Neuron (in vitro differentiated cells): ENCODE data around the gene ERC1.
"Not testable (repeated sequence)": the region's sequence is repeated elsewhere in the genome, so short reads cannot be mapped to it uniquely, and the experiment has no call there.

ENCODE experiments used
- H2AFZ ChIP-seq: one replicate; pipeline ENCODE4 v1.6.1; 2013; ENCODE audit warnings: low read depth, mild to moderate bottlenecking, inconsistent platforms, low read length, moderate library complexity
- H3K27me3 ChIP-seq: one replicate; pipeline ENCODE4 v1.6.1; 2013; ENCODE audit warnings: low read length; ENCODE audit not compliant: insufficient read depth
- H3K36me3 ChIP-seq: one replicate; pipeline ENCODE4 v1.6.1; 2013; ENCODE audit warnings: low read length; ENCODE audit not compliant: insufficient read depth
- H3K4me1 ChIP-seq: one replicate; pipeline ENCODE4 v1.6.1; 2013; ENCODE audit warnings: low read length; ENCODE audit not compliant: insufficient read depth
- H3K4me3 ChIP-seq: 2 replicates; pipeline ENCODE4 v1.5.1; 2013; ENCODE audit warnings: mild to moderate bottlenecking, low read length, moderate library complexity
- H3K9me3 ChIP-seq: one replicate; pipeline ENCODE4 v1.6.1; 2013; ENCODE audit warnings: low read length

The ERC1 gene

DNA sequence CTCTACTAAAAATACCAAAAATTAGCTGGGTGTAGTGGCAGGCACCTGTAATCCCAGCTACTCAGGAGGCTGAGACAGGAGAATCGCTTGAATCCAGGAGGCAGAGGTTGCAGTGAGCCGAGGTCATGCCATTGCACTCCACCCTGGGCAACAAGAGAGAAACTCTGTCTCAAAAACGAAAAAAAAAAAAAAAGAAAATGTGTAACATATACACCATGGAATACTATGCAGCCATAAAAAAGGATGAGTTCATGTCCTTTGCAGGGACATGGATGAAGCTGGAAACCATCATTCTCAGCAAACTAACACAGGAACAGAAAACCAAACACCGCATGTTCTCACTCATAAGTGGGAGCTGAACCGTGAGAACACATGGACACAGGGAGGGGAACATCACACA, 326.0 kb downstream of the ERC1 start:
- H3K36me3 ChIP-seq, H2AFZ ChIP-seq, H3K9me3 ChIP-seq, H3K27me3 ChIP-seq, H3K4me3 ChIP-seq: not testable (repeated sequence)
- H3K4me1 ChIP-seq = peaks cover 11% of the 10 kb centered on the region

DNA sequence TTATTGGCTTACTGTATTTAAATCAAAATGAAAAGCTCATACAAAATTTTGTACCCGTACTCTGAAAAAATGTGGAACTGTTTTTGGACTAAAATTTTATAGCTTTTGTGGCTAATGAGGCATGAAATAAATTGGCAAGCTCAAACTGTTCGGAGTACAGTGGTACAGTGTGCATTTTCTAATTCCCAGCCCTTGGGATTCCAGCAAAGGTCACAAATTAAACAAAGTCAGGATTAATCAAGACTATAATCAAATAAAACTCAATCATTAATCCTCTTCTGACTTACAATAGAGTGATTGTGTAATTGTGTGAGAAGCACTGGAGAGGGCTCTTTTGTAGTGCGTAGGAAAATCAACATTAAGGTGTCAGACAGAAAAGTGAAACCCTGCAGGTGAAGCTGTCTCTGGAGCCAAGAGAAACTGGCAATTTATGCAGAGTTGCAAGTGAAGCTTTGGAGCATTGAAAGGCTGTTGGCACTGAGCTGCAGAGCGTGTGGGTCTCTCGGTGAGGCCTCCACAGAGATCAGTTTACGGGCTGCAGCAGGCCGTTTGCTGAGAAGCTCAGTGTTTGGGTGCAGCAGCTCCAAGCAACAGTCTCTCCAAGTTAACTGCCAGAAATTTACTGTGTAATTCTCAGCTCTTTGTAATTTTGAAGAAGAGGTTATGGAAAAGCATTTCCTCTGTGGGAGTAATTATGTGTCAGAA, 327.5 kb downstream of the ERC1 start:
- H3K9me3 ChIP-seq = no peaks in the 10 kb centered on the region
- H2AFZ ChIP-seq = no peak overlapping the region
- no peaks in the 10 kb centered on the region for H3K27me3 ChIP-seq
- H3K4me3 ChIP-seq = no peak overlapping the region
- H3K4me1 ChIP-seq = peaks cover 11% of the 10 kb centered on the region
- no peaks in the 10 kb centered on the region for H3K36me3 ChIP-seq

DNA sequence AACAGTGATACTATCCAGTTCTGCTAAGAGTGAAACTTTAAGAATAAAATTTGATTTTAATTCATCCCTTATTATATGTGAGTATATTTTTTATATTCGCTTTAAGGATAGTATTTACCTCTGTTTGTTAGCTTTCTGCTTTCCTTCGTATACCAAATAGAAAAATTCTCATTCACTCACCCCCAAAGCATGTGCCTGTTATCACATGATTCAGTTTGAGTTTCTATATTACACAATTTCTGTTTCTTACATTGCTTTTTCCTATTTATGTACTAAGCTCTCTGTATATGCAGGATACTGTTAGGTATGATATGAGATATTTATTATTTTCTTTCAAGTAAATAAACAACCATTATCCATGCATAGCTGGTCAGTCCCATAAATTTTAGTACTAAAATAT, 328.2 kb downstream of the ERC1 start:
- H3K9me3 ChIP-seq = no peaks in the 10 kb centered on the region
- peaks cover 11% of the 10 kb centered on the region for H3K4me1 ChIP-seq
- no peak overlapping the region for H2AFZ ChIP-seq
- H3K27me3 ChIP-seq = no peaks in the 10 kb centered on the region
- H3K4me3 ChIP-seq = no peak overlapping the region
- H3K36me3 ChIP-seq = no peaks in the 10 kb centered on the region

DNA sequence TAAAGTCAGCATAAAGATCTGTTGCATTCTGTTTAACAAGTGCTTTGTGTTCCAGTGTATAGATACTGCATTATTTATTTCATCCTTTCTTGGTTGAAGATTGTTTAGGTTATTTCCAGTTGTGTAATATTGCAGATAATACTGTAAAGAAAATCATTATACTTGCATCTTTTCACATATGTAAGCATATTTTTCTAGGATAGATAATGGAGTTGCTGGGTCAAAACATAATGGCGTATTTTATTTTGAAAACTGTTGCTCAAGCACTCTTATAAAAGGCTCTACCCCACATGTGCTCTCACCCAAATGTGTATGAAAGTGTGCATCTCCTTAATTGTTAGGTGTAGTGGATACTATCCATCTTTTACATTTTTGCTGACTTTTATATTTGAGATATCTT, 329.0 kb downstream of the ERC1 start:
- H3K4me3 ChIP-seq = no peak overlapping the region
- H3K9me3 ChIP-seq = no peaks in the 10 kb centered on the region
- H3K4me1 ChIP-seq = peaks cover 11% of the 10 kb centered on the region
- no peaks in the 10 kb centered on the region for H3K36me3 ChIP-seq
- H2AFZ ChIP-seq = no peak overlapping the region
- no peaks in the 10 kb centered on the region for H3K27me3 ChIP-seq

DNA sequence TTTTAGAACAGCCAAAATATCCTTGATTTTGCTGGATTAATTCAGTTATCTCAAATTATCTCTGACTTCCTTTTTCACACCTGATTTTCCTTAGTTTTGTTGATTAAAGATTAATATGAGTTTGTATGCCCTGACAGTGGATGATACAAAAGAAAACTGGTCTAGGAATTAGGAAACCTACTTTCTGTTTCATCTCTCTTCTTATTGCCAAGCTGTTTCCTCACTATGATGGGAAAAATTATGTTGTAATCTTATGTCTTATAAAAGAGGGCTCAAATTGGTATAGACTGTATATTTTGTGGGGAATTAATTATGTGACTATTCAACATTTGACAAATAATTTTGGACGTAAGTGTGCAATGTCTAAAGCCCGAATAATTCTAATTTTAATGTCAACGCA, 331.8 kb downstream of the ERC1 start:
- Histone ChIP-seq H2AFZ (no peak overlapping the region), H3K36me3 (no peaks in the 10 kb centered on the region), H3K4me3 (no peak overlapping the region), H3K4me1 (peaks cover 11% of the 10 kb centered on the region), H3K27me3 (no peaks in the 10 kb centered on the region), H3K9me3 (no peaks in the 10 kb centered on the region)

GRCh38 chr12:1324099-1324498, 333.1 kb downstream of the ERC1 start:
- Histone ChIP-seq H3K27me3 (no peaks in the 10 kb centered on the region), H3K9me3 (no peaks in the 10 kb centered on the region), H3K4me3 (no peak overlapping the region), H2AFZ (no peak overlapping the region), H3K4me1 (no peaks in the 10 kb centered on the region), H3K36me3 (no peaks in the 10 kb centered on the region)

DNA sequence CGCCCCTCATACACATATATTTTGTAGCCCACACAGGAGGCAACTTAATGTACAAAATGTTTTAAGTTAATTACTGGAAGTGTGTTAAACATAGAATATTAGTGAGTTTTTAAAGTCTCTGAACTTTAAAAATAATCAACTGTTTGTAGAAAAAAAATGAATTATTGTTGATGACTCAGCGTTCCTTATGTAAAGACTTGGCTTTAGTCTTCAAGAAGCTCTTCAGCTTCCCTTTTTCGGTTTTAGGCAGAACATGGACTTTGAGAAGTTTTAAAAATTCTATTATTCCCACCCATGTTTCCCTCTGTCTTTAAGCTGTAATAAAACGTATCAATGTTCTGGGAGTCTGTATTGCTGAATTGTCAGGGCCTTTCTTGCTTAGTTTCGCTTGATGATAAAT, 333.9 kb downstream of the ERC1 start:
- Histone ChIP-seq H3K36me3 (no peaks in the 10 kb centered on the region), H3K4me1 (no peaks in the 10 kb centered on the region), H3K9me3 (no peaks in the 10 kb centered on the region), H3K4me3 (no peak overlapping the region), H2AFZ (no peak overlapping the region), H3K27me3 (no peaks in the 10 kb centered on the region)

GRCh38 chr12:1325666-1326065, 334.6 kb downstream of the ERC1 start:
- Histone ChIP-seq H3K4me3 (no peak overlapping the region), H3K27me3 (no peaks in the 10 kb centered on the region), H2AFZ (no peak overlapping the region), H3K9me3 (no peaks in the 10 kb centered on the region), H3K4me1 (no peaks in the 10 kb centered on the region), H3K36me3 (no peaks in the 10 kb centered on the region)

DNA sequence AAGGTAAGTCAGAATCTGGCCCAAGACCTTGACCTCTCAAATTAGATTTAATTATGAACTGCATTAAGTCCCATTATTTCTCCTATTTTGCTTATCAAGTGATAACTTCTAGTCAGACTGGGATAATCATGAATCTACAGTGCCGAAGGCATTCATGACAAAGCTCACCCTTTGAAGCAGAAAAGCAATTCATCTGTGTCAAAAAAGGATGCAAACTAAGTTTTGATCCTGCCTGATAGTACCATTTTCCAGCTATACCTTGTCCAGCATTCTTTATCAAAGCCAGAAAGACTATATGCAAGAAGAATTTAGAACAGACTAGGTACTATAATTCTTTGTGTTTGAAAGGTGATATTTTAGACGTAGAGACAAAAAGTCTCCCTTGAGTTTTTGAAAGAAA, 335.2 kb downstream of the ERC1 start:
- no peaks in the 10 kb centered on the region for H3K27me3 ChIP-seq

DNA sequence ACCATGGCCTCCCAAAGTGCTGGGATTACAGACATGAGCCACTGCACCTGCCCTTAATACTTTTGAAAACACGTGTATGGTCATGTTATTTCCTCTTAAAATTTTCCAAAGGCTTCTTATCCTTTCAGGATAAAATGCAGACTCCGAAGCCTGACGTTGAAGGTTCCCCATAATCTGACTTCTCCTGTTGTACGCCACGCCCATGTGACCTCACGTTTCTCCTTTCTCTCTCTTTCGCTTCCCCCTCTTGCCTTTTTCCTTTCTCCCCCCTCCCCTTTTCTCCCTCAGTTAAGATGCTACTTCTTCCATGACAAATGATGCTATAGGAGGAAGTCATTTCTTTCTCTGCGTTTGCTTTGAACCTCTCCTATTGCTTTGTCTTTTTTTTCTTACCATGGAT, 337.4 kb downstream of the ERC1 start:
- Histone ChIP-seq H2AFZ (no peak overlapping the region), H3K4me1 (no peaks in the 10 kb centered on the region), H3K9me3 (peaks cover 3% of the 10 kb centered on the region), H3K4me3 (no peak overlapping the region), H3K27me3 (no peaks in the 10 kb centered on the region), H3K36me3 (no peaks in the 10 kb centered on the region)

More for the DNA sequence above, 335.2 kb downstream of the ERC1 start:
- no peak overlapping the region for H2AFZ ChIP-seq
- H3K9me3 ChIP-seq = no peaks in the 10 kb centered on the region
- H3K4me3 ChIP-seq = no peak overlapping the region
- H3K4me1 ChIP-seq = no peaks in the 10 kb centered on the region
- no peaks in the 10 kb centered on the region for H3K36me3 ChIP-seq

DNA sequence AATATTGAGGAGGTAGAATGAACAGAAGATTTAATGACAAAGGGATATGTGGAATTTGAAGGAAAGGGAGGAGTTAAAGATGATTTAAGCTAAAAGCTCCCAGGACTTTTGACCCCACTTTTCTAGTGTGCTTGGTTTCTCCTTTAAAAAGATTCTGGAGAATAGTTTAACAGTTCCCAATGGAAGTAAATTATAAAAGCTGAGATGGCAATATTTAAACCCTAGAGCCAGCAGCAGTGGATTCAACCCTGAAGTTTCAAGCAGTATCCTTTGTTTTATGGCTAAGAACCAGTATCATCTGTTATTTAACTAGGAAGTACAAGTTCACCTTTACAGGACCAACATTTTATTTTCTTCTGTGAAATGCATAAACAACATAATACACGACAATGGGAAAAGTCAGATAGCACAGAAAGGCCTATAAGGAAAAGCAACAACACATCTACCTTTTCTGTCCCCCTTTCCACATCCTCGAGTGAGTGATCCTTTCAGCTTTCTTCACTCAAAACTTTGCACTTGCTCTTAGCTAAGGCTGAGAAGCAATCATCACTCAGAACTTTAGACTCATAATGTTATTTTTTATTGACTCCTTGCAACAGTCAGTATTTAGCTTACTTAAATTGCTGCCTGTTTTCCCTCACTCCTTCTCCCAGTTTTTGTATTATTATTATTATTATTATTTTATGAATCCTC, 338.9 kb downstream of the ERC1 start:
- no peaks in the 10 kb centered on the region for H3K4me1 ChIP-seq
- H2AFZ ChIP-seq = no peak overlapping the region
- peaks cover 3% of the 10 kb centered on the region for H3K9me3 ChIP-seq
- H3K4me3 ChIP-seq = no peak overlapping the region
- no peaks in the 10 kb centered on the region for H3K36me3 ChIP-seq
- H3K27me3 ChIP-seq = no peaks in the 10 kb centered on the region

DNA sequence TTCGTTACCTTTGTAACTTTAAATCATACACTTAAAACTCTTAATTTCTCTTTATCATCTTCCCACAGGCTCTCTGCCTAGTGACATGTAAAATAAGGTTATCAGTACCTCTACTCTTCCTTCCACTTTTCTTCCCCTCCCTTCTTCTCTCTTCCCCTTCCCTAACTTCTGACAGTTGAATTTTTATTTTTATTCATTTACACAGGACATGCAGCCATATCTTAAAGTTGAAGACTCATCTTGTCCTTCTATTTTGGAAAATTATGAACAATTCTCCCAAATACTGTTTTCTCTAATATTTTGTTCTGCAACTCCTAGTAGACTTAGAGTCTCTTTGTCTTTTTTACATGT, 339.4 kb downstream of the ERC1 start:
- Histone ChIP-seq H3K9me3 (peaks cover 3% of the 10 kb centered on the region), H3K36me3 (no peaks in the 10 kb centered on the region), H3K4me1 (no peaks in the 10 kb centered on the region), H3K4me3 (no peak overlapping the region), H2AFZ (no peak overlapping the region), H3K27me3 (no peaks in the 10 kb centered on the region)

DNA sequence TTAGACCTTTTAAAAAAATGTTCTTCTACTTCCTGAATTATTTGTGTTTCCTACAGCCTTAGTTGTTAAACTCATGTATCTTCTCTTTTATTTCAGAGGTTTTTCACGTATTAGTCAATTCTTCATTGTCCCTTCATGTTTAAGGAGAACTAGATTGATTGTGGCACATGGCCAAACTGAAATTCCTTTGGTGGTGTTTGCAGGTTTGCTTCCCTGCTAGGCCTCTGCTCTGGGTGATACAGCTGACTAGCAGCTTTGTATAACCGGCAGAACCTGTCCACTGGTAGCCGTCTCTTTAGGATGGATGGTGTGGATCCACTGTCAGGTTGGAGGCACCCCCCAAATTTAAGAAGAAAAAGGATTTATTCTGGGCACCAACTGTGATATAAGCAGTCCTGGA, 341.3 kb downstream of the ERC1 start:
- no peaks in the 10 kb centered on the region for H3K36me3 ChIP-seq
- H3K9me3 ChIP-seq = peaks cover 3% of the 10 kb centered on the region
- H3K4me1 ChIP-seq = no peaks in the 10 kb centered on the region
- no peaks in the 10 kb centered on the region for H3K27me3 ChIP-seq
- H2AFZ ChIP-seq = no peak overlapping the region
- no peak overlapping the region for H3K4me3 ChIP-seq
